Testis (tissue), 2 donors: ENCODE measurements around the gene FRMD6.

Experiments
- POLR2A ChIP-seq: fragments of 450-650 bp; IDR thresholded peaks from one replicate; pipeline ENCODE4 v1.6.1; 2017; ENCODE audit warnings: antibody characterized with exemption, mild to moderate bottlenecking, moderate library complexity
- TF ChIP-seq, protein P1 (sequence below), 3 experiments: fragments of 450-650 bp in 2 of 3; fragments of 200-600 bp in 1 of 3; sonication (generic) in 1 of 3; IDR thresholded peaks; one replicate each; pipeline ENCODE4 v1.5.1; 2016 to 2019; ENCODE audit warnings: antibody characterized with exemption in 3 of 3, mild to moderate bottlenecking in 2 of 3, moderate library complexity in 1 of 3

DNA sequence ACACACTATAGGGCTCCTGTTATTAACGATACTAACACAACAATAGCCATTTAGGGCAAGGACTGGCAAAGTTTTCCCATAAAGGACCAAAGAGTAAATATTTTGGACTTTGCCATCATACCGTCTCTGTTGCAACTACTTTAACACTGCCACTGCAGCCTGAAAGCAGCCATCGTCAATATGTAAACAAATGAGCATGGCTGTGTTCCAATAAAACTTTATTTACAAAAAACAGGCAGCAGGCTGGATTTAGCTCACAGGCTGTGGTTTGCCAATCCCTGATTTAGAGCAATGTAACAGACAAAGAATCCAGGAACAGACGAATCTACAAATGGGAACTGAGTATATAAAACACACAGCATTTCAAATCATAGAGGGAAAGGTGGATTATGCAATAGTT lies 84.1 kb downstream of the FRMD6 start:
- TF ChIP-seq, protein P1, sequence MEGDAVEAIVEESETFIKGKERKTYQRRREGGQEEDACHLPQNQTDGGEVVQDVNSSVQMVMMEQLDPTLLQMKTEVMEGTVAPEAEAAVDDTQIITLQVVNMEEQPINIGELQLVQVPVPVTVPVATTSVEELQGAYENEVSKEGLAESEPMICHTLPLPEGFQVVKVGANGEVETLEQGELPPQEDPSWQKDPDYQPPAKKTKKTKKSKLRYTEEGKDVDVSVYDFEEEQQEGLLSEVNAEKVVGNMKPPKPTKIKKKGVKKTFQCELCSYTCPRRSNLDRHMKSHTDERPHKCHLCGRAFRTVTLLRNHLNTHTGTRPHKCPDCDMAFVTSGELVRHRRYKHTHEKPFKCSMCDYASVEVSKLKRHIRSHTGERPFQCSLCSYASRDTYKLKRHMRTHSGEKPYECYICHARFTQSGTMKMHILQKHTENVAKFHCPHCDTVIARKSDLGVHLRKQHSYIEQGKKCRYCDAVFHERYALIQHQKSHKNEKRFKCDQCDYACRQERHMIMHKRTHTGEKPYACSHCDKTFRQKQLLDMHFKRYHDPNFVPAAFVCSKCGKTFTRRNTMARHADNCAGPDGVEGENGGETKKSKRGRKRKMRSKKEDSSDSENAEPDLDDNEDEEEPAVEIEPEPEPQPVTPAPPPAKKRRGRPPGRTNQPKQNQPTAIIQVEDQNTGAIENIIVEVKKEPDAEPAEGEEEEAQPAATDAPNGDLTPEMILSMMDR (IDR thresholded peaks at IDR 0.05), result no peak
- no peak for TF ChIP-seq POLR2A
